WTC11 (cell line): ENCODE measurements around the gene ST3GAL5. TPM values are rescaled to one million over a fixed set of nuclear protein-coding genes. Genes with fewer than 3 reads are reported as not detected.

Source experiments
- ATAC-seq: fragments of 200-7000 bp; cut with Tn5 transposase; 2 replicates; pipeline ENCODE4 v1.10.0; 2021; ENCODE audit warnings: mild to moderate bottlenecking, moderate library complexity
- CTCF ChIA-PET: fragments of 300-600 bp; sonication (Branson Sonifier 250); formaldehyde crosslinking; loops from one replicate; lab custom pipeline; 2021; ENCODE audit warnings: antibody characterized with exemption; lab: Charles Lee
- POLR2A ChIA-PET: fragments of 350-600 bp; sonication (Branson Sonifier 250); formaldehyde crosslinking; loops from one replicate; lab custom pipeline; 2021; ENCODE audit warnings: antibody characterized with exemption; lab: Charles Lee
- DNase-seq: peaks from one replicate; pipeline ENCODE4 v3.0.0; 2021; ENCODE audit warnings: low spot score
- H3K27ac Mint-ChIP-seq: 2 replicates; pipeline ENCODE4 v1.8.0; 2021; ENCODE audit warnings: mixed read lengths
- H3K27me3 Mint-ChIP-seq: 2 replicates; pipeline ENCODE4 v1.8.0; 2021; ENCODE audit warnings: low read depth, mild to moderate bottlenecking, moderate library complexity, mixed read lengths
- H3K36me3 Mint-ChIP-seq: 2 replicates; pipeline ENCODE4 v1.8.0; 2021; ENCODE audit warnings: mixed read lengths
- H3K4me1 Mint-ChIP-seq: 2 replicates; pipeline ENCODE4 v1.8.0; 2022; ENCODE audit warnings: mixed read lengths
- H3K4me3 Mint-ChIP-seq: 2 replicates; pipeline ENCODE4 v1.8.0; 2021; ENCODE audit warnings: mild to moderate bottlenecking, moderate library complexity, mixed read lengths
- H3K9me3 Mint-ChIP-seq: 2 replicates; pipeline ENCODE4 v1.8.0; 2021; ENCODE audit warnings: mixed read lengths
- AFF4 ChIP-seq: sonication (generic); formaldehyde crosslinking; IDR thresholded peaks from 2 replicates; pipeline ENCODE4 v1.8.1; 2023; ENCODE audit warnings: mild to moderate bottlenecking, missing genetic modification reagents, borderline replicate concordance
- AR ChIP-seq: fragments of 250-450 bp; sonication (Bioruptor Pico); IDR thresholded peaks from 2 replicates; pipeline ENCODE4 v1.9.0; 2021; ENCODE audit warnings: mild to moderate bottlenecking
- ATF6 ChIP-seq: sonication (generic); formaldehyde crosslinking; IDR thresholded peaks from 2 replicates; pipeline ENCODE4 v1.8.1; 2023; ENCODE audit warnings: mild to moderate bottlenecking, missing genetic modification reagents
- CREB1 ChIP-seq: sonication (generic); formaldehyde crosslinking; IDR thresholded peaks from 2 replicates; pipeline ENCODE4 v1.8.0; 2023; ENCODE audit warnings: mild to moderate bottlenecking, missing genetic modification reagents
- ERG ChIP-seq: fragments of 250-450 bp; sonication (Bioruptor Pico); IDR thresholded peaks from 2 replicates; pipeline ENCODE4 v1.8.0; 2021; ENCODE audit warnings: mild to moderate bottlenecking
- ESRRA ChIP-seq: sonication (generic); formaldehyde crosslinking; IDR thresholded peaks from 2 replicates; pipeline ENCODE4 v1.8.1; 2022; ENCODE audit warnings: mild to moderate bottlenecking, missing genetic modification reagents, borderline replicate concordance
- IRF1 ChIP-seq: sonication (generic); formaldehyde crosslinking; IDR thresholded peaks from 2 replicates; pipeline ENCODE4 v1.8.0; 2023; ENCODE audit warnings: missing genetic modification reagents
- JUN ChIP-seq: sonication (generic); formaldehyde crosslinking; IDR thresholded peaks from 2 replicates; pipeline ENCODE4 v1.8.0; 2023; ENCODE audit warnings: mild to moderate bottlenecking, missing genetic modification reagents
- MAX ChIP-seq: sonication (generic); formaldehyde crosslinking; IDR thresholded peaks from 2 replicates; pipeline ENCODE4 v1.8.0; 2022; ENCODE audit warnings: mild to moderate bottlenecking, missing genetic modification reagents
- NFE2L1 ChIP-seq: sonication (generic); formaldehyde crosslinking; IDR thresholded peaks from 2 replicates; pipeline ENCODE4 v1.8.1; 2023; ENCODE audit warnings: missing genetic modification reagents
- TCF7 ChIP-seq: sonication (generic); formaldehyde crosslinking; IDR thresholded peaks from 2 replicates; pipeline ENCODE4 v1.8.0; 2022; ENCODE audit warnings: mild to moderate bottlenecking, low read depth, missing genetic modification reagents, moderate library complexity
- TEAD1 ChIP-seq: sonication (generic); formaldehyde crosslinking; IDR thresholded peaks from 2 replicates; pipeline ENCODE4 v1.8.0; 2022; ENCODE audit warnings: mild to moderate bottlenecking, missing genetic modification reagents
- ZNF121 ChIP-seq: sonication (generic); formaldehyde crosslinking; IDR thresholded peaks from 2 replicates; pipeline ENCODE4 v1.8.0; 2023; ENCODE audit warnings: missing genetic modification reagents
- ZNF416 ChIP-seq: fragments of 250-450 bp; sonication (Bioruptor Pico); IDR thresholded peaks from 2 replicates; pipeline ENCODE4 v1.9.0; 2021; ENCODE audit warnings: mild to moderate bottlenecking, inconsistent platforms
- total RNA-seq: library from RNA; stranded (reverse); gene quantifications from 3 replicates; pipeline ENCODE4 v1.2.3, GENCODE V29; 2021

ST3GAL5 gene
- total RNA-seq, 1 experiment from 2014 or later, result 5.9 TPM

- H3K27ac Mint-ChIP-seq, result no peak overlapping the region
- peaks cover 11% of the 10 kb centered on the region; the same call in 1 of the 2 replicates for H3K4me1 Mint-ChIP-seq
- no peaks in the 10 kb centered on the region for H3K36me3 Mint-ChIP-seq
- H3K9me3 Mint-ChIP-seq, result no peaks in the 10 kb centered on the region
- ChIA-PET CTCF (interaction anchor here (1.9 to 2.5 kb wide), 2 partner anchors 33 to 95 kb away, joined by 5 to 12 read pairs; partner anchors contain the start of gene ST3GAL5), POLR2A (interaction anchor here (0.6 kb wide), 1 partner anchor 54 kb away, joined by 3 read pairs; no protein-coding TSS in a partner anchor)
- H3K27me3 Mint-ChIP-seq, result no peaks in the 10 kb centered on the region; the same call in 1 of the 2 replicates
- DNase-seq (no peak), ATAC-seq (no peak)
- no peak overlapping the region for H3K4me3 Mint-ChIP-seq
- no peak for TF ChIP-seq CREB1
- TF ChIP-seq ESRRA (CRISPR knock-in tag), result no peak
- TF ChIP-seq ATF6 (CRISPR knock-in tag), result no peak
- TF ChIP-seq JUN (CRISPR knock-in tag), result no peak
- no peak for TF ChIP-seq IRF1 (CRISPR knock-in tag)
- no peak for TF ChIP-seq ERG (CRISPR knock-in tag)
- TF ChIP-seq TCF7 (CRISPR knock-in tag), result no peak
- TF ChIP-seq ZNF121 (CRISPR knock-in tag), result no peak
- no peak for TF ChIP-seq ZNF416 (CRISPR knock-in tag)
- TF ChIP-seq AR (CRISPR knock-in tag), result no peak
- no peak for TF ChIP-seq AFF4 (CRISPR knock-in tag)
- TF ChIP-seq, all 79 proteins: peak for 0
These were observed 33.4 kb upstream of the ST3GAL5 start for GRCh38 chr2:85922199-85922598.

GRCh38 chr2:85921659-85922058 lies 32.9 kb upstream of the ST3GAL5 start:
- ChIA-PET CTCF (interaction anchor here (1.9 to 2.5 kb wide), 2 partner anchors 32 to 94 kb away, joined by 5 to 12 read pairs; partner anchors contain the start of gene ST3GAL5), POLR2A (interaction anchor here (0.6 kb wide), 1 partner anchor 53 kb away, joined by 3 read pairs; no protein-coding TSS in a partner anchor)
- H3K4me1 Mint-ChIP-seq, result peaks cover 11% of the 10 kb centered on the region; the same call in 1 of the 2 replicates

More at GRCh38 chr2:85921659-85922058, 32.9 kb upstream of the ST3GAL5 start:
- Mint-ChIP-seq H3K36me3 (no peaks in the 10 kb centered on the region), H3K9me3 (no peaks in the 10 kb centered on the region), H3K4me3 (no peak overlapping the region), H3K27ac (no peak overlapping the region), H3K27me3 (no peaks in the 10 kb centered on the region; the same call in 1 of the 2 replicates)
- no peak for TF ChIP-seq TEAD1
- no peak for TF ChIP-seq NFE2L1 (CRISPR knock-in tag)
- no peak for TF ChIP-seq MAX (CRISPR knock-in tag)
- DNase-seq (no peak), ATAC-seq (no peak)
